Mucosa of descending colon (tissue), 3 donors: Measurements from ENCODE around the gene CADPS2. TPM values are rescaled to one million over a fixed set of nuclear protein-coding genes. Genes with fewer than 3 reads are reported as not detected.

Experiments used
- ATAC-seq: fragments of 200-7000 bp; cut with Tn5 transposase; one replicate; pipeline ENCODE4 v1.9.1; 2020; ENCODE audit warnings: mild to moderate bottlenecking, moderate library complexity
- DNase-seq, 3 donors: peaks; one replicate each; pipeline ENCODE4 v3.0.0-alpha.2; 2020
- H3K36me3 ChIP-seq: fragments of 200-600 bp; one replicate; pipeline ENCODE4 v1.8.0; 2021; ENCODE audit warnings: low read depth, mild to moderate bottlenecking
- H3K4me1 ChIP-seq: fragments of 200-600 bp; one replicate; pipeline ENCODE4 v1.8.0; 2021; ENCODE audit warnings: low read depth, mild to moderate bottlenecking
- H3K4me3 ChIP-seq: fragments of 200-600 bp; one replicate; pipeline ENCODE4 v1.8.0; 2021; ENCODE audit warnings: mild to moderate bottlenecking
- H3K9me3 ChIP-seq: fragments of 200-600 bp; one replicate; pipeline ENCODE4 v1.8.0; 2021; ENCODE audit warnings: mild to moderate bottlenecking
- CTCF ChIP-seq: fragments of 200-600 bp; IDR thresholded peaks from one replicate; pipeline ENCODE4 v1.8.0; 2022; ENCODE audit warnings: antibody characterized with exemption, mild to moderate bottlenecking
- intact Hi-C, 2 donors: fragments of 100-400 bp; cut with DNase I in 1 of 2; cut with micrococcal nuclease in 1 of 2; formaldehyde crosslinking; loops; one replicate each; pipeline versions ENCODE4 v1.11.0 to v1.11.1; 2022; cut with DNase I, micrococcal nuclease
- total RNA-seq, 3 donors: library from RNA; stranded (reverse); fragmentation: NEBNext Ultra II Directional in 2 of 3; extraction: Animal tissue kit (Norgen Biotek cat#: 25700) in 2 of 3; gene quantifications; one replicate each; pipeline versions ENCODE4 v1.2.1 to v1.2.4, GENCODE V29; 2021 to 2023
- donor health status: DM: no; HTN: no; CAD: no; lungs with moderate emphysema.
- donor health status: DM: no; HTN: no; CAD: no.
- donor health status: DM: no; HTN: yes; CAD: no.

Gene CADPS2
- total RNA-seq, 3 donors from 2014 or later, result 11.3 to 12.7 (median 11.7) TPM

DNA sequence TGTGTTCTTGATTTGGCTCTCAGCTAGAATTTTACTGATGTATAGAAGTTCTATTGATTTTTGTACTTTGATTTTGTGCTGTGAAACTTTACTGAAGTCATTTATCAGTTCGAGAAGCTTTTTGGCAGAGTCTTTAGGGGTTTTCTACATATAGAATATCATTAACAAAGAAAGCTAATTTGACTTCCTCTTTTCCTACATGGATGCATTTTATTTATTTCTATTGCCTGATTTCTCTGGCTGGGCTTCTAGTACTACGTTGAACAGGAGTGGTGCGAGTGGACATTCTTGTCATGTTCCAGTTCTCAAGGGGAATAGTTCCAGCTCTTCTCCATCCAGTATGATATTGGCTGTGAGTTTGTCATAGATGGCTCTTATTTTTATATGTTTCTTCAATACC lies 252.8 kb downstream of the CADPS2 start:
- Histone ChIP-seq H3K4me1 (no peaks in the 10 kb centered on the region), H3K9me3 (no peaks in the 10 kb centered on the region), H3K36me3 (no peaks in the 10 kb centered on the region), H3K4me3 (no peak overlapping the region)
- DNase-seq (no peak), ATAC-seq (no peak)
- no peak for TF ChIP-seq CTCF
- intact Hi-C loops, result no loop called here

- ATAC-seq (no peak), DNase-seq (no peak)
- H3K4me1 ChIP-seq, result no peaks in the 10 kb centered on the region
- intact Hi-C loops, result no loop called here
- TF ChIP-seq CTCF, result no peak
- H3K36me3 ChIP-seq, result no peaks in the 10 kb centered on the region
- no peaks in the 10 kb centered on the region for H3K9me3 ChIP-seq
- no peak overlapping the region for H3K4me3 ChIP-seq
These were observed 254.0 kb downstream of the CADPS2 start for GRCh38 chr7:122632238-122632637.

GRCh38 chr7:122629412-122629953 lies 256.8 kb downstream of the CADPS2 start:
- Histone ChIP-seq H3K4me1 (no peaks in the 10 kb centered on the region), H3K4me3 (no peak overlapping the region), H3K9me3 (no peaks in the 10 kb centered on the region), H3K36me3 (no peaks in the 10 kb centered on the region)
- DNase-seq (no peak), ATAC-seq (no peak)
- intact Hi-C loops, result no loop called here
- no peak for TF ChIP-seq CTCF

GRCh38 chr7:122628651-122629411 lies 257.4 kb downstream of the CADPS2 start:
- H3K36me3 ChIP-seq, result no peaks in the 10 kb centered on the region
- no peak overlapping the region for H3K4me3 ChIP-seq
- TF ChIP-seq CTCF, result no peak
- ATAC-seq (no peak), DNase-seq (no peak)
- H3K9me3 ChIP-seq, result no peaks in the 10 kb centered on the region
- no peaks in the 10 kb centered on the region for H3K4me1 ChIP-seq
- intact Hi-C loops, result no loop called here

DNA sequence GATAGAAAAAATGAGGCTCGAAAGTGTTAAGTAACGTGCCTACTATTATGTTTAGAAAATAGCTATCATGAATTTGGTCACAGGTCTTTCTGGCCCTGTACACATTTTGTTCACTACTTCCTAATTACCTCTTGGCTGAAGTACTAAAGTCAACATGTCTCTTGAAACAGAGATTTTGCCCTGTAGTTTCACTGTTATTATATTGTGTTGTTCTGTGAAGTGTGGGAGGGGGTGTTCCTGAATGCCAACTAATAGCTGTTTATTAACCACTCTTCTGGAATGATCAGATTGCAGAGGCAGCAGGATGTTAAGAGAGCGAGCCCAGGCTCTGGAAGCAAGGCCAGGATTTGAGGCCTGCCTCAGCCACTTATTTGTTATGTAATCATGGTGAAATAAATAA lies 259.5 kb downstream of the CADPS2 start:
- H3K9me3 ChIP-seq, result no peaks in the 10 kb centered on the region
- no peak for TF ChIP-seq CTCF
- ATAC-seq (no peak), DNase-seq (no peak)
- H3K36me3 ChIP-seq, result no peaks in the 10 kb centered on the region
- H3K4me1 ChIP-seq, result no peaks in the 10 kb centered on the region
- intact Hi-C loops, result no loop called here
- H3K4me3 ChIP-seq, result no peak overlapping the region
